HG03045 (cell line): Measurements from ENCODE around the gene PGM1.
A peak's percentile ranks its signal among the peaks of the same experiment; 100 is the strongest.

Source experiments
- ATAC-seq: cut with Tn5 transposase; IDR thresholded peaks from one replicate; pipeline ENCODE4 v1.9.1; 2021; ENCODE audit warnings: mild to moderate bottlenecking, moderate library complexity; ENCODE audit not compliant: unreplicated experiment

PGM1 gene

GRCh38 chr1:63691701-63692425, 98.7 kb downstream of the PGM1 start:
- no peak for ATAC-seq

GRCh38 chr1:63693944-63694571, 100.8 kb downstream of the PGM1 start:
- peak; percentile 67 for ATAC-seq

GRCh38 chr1:63698001-63698838, 105.0 kb downstream of the PGM1 start:
- no peak for ATAC-seq

GRCh38 chr1:63701187-63701586, 108.0 kb downstream of the PGM1 start:
- no peak for ATAC-seq

GRCh38 chr1:63703701-63704107, 110.5 kb downstream of the PGM1 start:
- no peak for ATAC-seq

- no peak for ATAC-seq
Observed at GRCh38 chr1:63704443-63704842, 111.2 kb downstream of the PGM1 start.

GRCh38 chr1:63705078-63705477, 111.9 kb downstream of the PGM1 start:
- ATAC-seq: no peak

GRCh38 chr1:63709267-63709828, 116.1 kb downstream of the PGM1 start:
- ATAC-seq: no peak
